Activated CD8-positive, alpha-beta memory T cell treated with anti-CD3 and anti-CD28 coated beads, Interleukin-2, amount 10 ng/mL, durations not matched to agents 7 days and 5 days (primary cell): ENCODE measurements around the gene PARVB. TPM values are rescaled to one million over a fixed set of nuclear protein-coding genes. Genes with fewer than 3 reads are reported as not detected.

Experiments used
- ATAC-seq: fragments of 150-1000 bp; cut with Tn5 transposase; one replicate; pipeline ENCODE4 v1.10.0; 2021; ENCODE audit warnings: moderate library complexity
- CTCF ChIA-PET: fragments of 350-600 bp; sonication (Branson Sonifier 250); formaldehyde crosslinking; loops from one replicate; lab custom pipeline; 2021; ENCODE audit warnings: antibody characterized with exemption; lab: Charles Lee
- DNase-seq: peaks from one replicate; pipeline ENCODE4 v3.0.0-alpha.2; 2020
- H3K27ac Mint-ChIP-seq: one replicate; pipeline ENCODE4 v1.8.0; 2021; ENCODE audit warnings: mild to moderate bottlenecking, mixed read lengths
- H3K27me3 Mint-ChIP-seq: one replicate; pipeline ENCODE4 v1.8.0; 2021; ENCODE audit warnings: mixed read lengths
- H3K36me3 Mint-ChIP-seq: one replicate; pipeline ENCODE4 v1.8.0; 2021; ENCODE audit warnings: mild to moderate bottlenecking, mixed read lengths
- H3K4me1 Mint-ChIP-seq: one replicate; pipeline ENCODE4 v1.8.0; 2021; ENCODE audit warnings: mixed read lengths
- H3K4me3 Mint-ChIP-seq: one replicate; pipeline ENCODE4 v1.8.0; 2021; ENCODE audit warnings: mild to moderate bottlenecking, moderate library complexity, mixed read lengths
- H3K9me3 Mint-ChIP-seq: one replicate; pipeline ENCODE4 v1.8.0; 2022; ENCODE audit warnings: low read depth, mixed read lengths
- total RNA-seq, 2 experiments: library from RNA; stranded (reverse); gene quantifications; one replicate each; pipeline ENCODE4 v1.2.3, GENCODE V29; 2021

Gene PARVB
- total RNA-seq, 2 experiments from 2014 or later, result 56.9 to 66.9 TPM

DNA sequence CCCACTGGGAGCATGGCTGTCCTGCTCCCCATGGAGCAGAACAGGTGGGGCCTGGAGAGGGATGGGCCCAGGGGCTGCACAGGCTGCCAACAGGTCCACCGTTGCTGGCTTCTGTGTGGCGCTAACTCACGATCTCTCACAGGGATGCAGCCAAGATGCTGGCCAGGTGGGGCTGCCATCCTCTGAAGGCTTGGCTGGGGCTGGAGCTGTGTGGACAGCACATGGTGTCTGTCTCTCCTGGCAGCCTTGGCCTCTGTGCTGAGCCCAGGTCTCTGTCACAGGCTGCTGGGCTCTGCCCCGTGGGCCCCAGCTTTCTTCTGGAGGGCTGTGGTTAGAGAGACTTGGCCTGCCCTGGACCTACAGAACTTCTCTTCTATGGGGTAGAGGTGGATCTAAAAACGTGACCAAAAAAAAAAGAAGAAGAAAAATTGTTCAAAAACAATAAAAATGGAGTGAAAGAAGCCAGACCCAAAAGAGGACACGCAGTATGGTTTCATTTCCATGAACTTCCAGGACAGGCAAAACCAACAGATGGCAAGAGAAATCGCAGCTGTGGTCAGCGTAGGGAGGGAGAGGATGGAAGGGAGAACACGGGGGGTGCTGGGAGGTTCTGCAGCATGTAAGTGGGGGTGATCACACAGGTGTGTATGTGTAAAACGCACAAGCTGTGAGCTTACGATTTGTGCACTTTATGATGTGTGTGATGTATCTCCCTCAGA lies 168.9 kb downstream of the PARVB start:
- CTCF ChIA-PET, result no interaction called here
- no peaks in the 10 kb centered on the region for H3K9me3 Mint-ChIP-seq
- H3K36me3 Mint-ChIP-seq, result peaks cover 25% of the 10 kb centered on the region
- H3K4me3 Mint-ChIP-seq, result no peak overlapping the region
- H3K27ac Mint-ChIP-seq, result peak overlapping the region; percentile 44
- ATAC-seq, result no peak
- H3K27me3 Mint-ChIP-seq, result no peaks in the 10 kb centered on the region
- H3K4me1 Mint-ChIP-seq, result peaks cover 47% of the 10 kb centered on the region
- no peak for DNase-seq

DNA sequence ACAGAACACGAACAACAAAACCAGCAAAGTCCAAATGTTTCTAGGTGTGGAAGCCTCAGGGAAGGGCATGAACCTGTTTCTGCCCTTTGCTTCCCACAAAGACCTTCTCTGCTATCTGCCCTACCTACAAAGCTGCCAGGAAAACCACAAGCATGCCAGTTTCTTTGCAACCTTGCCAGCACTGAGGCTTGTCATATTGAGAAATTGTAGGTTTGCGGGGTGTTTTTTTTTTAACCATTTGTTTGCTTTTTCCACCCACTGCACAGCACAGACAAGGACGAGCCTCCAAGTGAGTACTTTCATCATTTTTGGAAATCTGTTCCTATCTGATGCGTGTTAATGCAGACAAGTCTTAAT lies 169.4 kb downstream of the PARVB start:
- ATAC-seq (no peak), DNase-seq (peak; percentile 50)
- Mint-ChIP-seq H3K27me3 (no peaks in the 10 kb centered on the region), H3K4me3 (no peak overlapping the region), H3K27ac (no peak overlapping the region), H3K9me3 (no peaks in the 10 kb centered on the region), H3K4me1 (peaks cover 47% of the 10 kb centered on the region), H3K36me3 (peaks cover 25% of the 10 kb centered on the region)
- CTCF ChIA-PET, result no interaction called here

DNA sequence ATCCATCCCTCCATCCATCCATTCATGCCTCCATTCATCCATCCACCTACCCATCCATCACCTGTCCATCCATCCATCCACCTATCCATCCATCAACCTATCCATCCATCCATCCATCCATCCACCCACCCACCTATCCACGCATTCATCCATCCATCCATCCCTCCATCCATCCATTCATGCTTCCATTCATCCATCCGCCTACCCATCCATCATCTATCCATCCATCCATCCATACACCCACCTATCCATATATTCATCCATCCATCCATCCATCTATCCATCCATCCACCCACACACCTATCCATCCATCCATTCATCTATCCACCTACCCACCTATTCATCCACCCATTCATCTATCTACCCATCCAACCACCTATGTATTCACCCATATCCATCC lies 170.5 kb downstream of the PARVB start:
- Mint-ChIP-seq H3K27me3 (no peaks in the 10 kb centered on the region), H3K4me1 (peaks cover 53% of the 10 kb centered on the region), H3K4me3 (no peak overlapping the region), H3K9me3 (no peaks in the 10 kb centered on the region), H3K27ac (no peak overlapping the region), H3K36me3 (peaks cover 32% of the 10 kb centered on the region)
- ATAC-seq, result no peak
- DNase-seq, result no peak
- CTCF ChIA-PET, result no interaction called here

- no peak overlapping the region for H3K27ac Mint-ChIP-seq
- ATAC-seq (no peak), DNase-seq (no peak)
- no peaks in the 10 kb centered on the region for H3K27me3 Mint-ChIP-seq
- H3K4me1 Mint-ChIP-seq, result peaks cover 53% of the 10 kb centered on the region
- no peaks in the 10 kb centered on the region for H3K9me3 Mint-ChIP-seq
- H3K4me3 Mint-ChIP-seq, result no peak overlapping the region
- peaks cover 33% of the 10 kb centered on the region for H3K36me3 Mint-ChIP-seq
- CTCF ChIA-PET, result interaction anchor here (1.7 kb wide), 1 partner anchor 14 kb away, joined by 8 read pairs; the partner anchor contains the start of gene PARVG
Measured at GRCh38 chr22:44195189-44195871, 171.2 kb downstream of the PARVB start.

GRCh38 chr22:44196241-44196640 lies 172.1 kb downstream of the PARVB start:
- CTCF ChIA-PET, result interaction anchor here (1.7 kb wide), 1 partner anchor 15 kb away, joined by 8 read pairs; the partner anchor contains the start of gene PARVG
- Mint-ChIP-seq H3K4me1 (peaks cover 53% of the 10 kb centered on the region), H3K27me3 (no peaks in the 10 kb centered on the region), H3K36me3 (peaks cover 33% of the 10 kb centered on the region), H3K9me3 (no peaks in the 10 kb centered on the region), H3K4me3 (no peak overlapping the region), H3K27ac (no peak overlapping the region)
- DNase-seq (no peak), ATAC-seq (no peak)

GRCh38 chr22:44196731-44197131 lies 172.6 kb downstream of the PARVB start:
- Mint-ChIP-seq H3K27me3 (no peaks in the 10 kb centered on the region), H3K9me3 (no peaks in the 10 kb centered on the region), H3K4me3 (no peak overlapping the region), H3K27ac (no peak overlapping the region), H3K4me1 (peaks cover 48% of the 10 kb centered on the region), H3K36me3 (peaks cover 31% of the 10 kb centered on the region)
- CTCF ChIA-PET, result no interaction called here
- ATAC-seq, result no peak
- DNase-seq, result no peak

- Mint-ChIP-seq H3K4me1 (peaks cover 45% of the 10 kb centered on the region), H3K9me3 (no peaks in the 10 kb centered on the region), H3K27me3 (no peaks in the 10 kb centered on the region), H3K4me3 (no peak overlapping the region), H3K36me3 (peaks cover 33% of the 10 kb centered on the region), H3K27ac (no peak overlapping the region)
- ATAC-seq (no peak), DNase-seq (no peak)
- CTCF ChIA-PET, result no interaction called here
Measured at GRCh38 chr22:44197271-44197670, 173.2 kb downstream of the PARVB start.

DNA sequence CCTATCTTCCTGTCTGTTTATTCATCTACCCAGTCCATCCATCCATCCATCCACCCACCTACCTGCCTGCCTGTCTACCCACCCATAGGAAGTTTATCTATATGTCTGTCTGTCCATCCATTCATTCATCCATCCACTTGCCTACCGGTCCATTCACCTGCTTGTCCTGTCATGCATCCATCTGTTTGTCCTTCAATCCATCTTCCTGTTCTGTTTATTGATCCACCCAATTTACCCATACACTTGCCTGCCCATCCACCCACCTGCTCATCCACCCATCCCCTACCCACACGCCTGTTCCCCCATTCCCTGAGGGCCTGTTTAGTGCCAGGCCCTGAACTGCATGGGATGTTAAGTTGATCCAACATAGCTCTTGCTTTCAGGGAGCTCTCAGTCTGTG lies 175.1 kb downstream of the PARVB start:
- ATAC-seq, result no peak
- no peak overlapping the region for H3K4me3 Mint-ChIP-seq
- peaks cover 26% of the 10 kb centered on the region for H3K36me3 Mint-ChIP-seq
- H3K27me3 Mint-ChIP-seq, result no peaks in the 10 kb centered on the region
- CTCF ChIA-PET, result interaction anchor here (1.3 kb wide), 1 partner anchor 206 kb away, joined by 4 read pairs; no protein-coding TSS in a partner anchor
- H3K9me3 Mint-ChIP-seq, result no peaks in the 10 kb centered on the region
- DNase-seq, result no peak
- H3K4me1 Mint-ChIP-seq, result peaks cover 26% of the 10 kb centered on the region
- H3K27ac Mint-ChIP-seq, result no peak overlapping the region

- no peak for ATAC-seq
- Mint-ChIP-seq H3K27ac (no peak overlapping the region), H3K27me3 (no peaks in the 10 kb centered on the region), H3K4me3 (no peak overlapping the region), H3K36me3 (peaks cover 20% of the 10 kb centered on the region), H3K4me1 (peaks cover 20% of the 10 kb centered on the region), H3K9me3 (no peaks in the 10 kb centered on the region)
- CTCF ChIA-PET, result interaction anchor here (1.3 kb wide), 1 partner anchor 207 kb away, joined by 4 read pairs; no protein-coding TSS in a partner anchor
- DNase-seq, result no peak
Measured at GRCh38 chr22:44199866-44200265, 175.8 kb downstream of the PARVB start.

DNA sequence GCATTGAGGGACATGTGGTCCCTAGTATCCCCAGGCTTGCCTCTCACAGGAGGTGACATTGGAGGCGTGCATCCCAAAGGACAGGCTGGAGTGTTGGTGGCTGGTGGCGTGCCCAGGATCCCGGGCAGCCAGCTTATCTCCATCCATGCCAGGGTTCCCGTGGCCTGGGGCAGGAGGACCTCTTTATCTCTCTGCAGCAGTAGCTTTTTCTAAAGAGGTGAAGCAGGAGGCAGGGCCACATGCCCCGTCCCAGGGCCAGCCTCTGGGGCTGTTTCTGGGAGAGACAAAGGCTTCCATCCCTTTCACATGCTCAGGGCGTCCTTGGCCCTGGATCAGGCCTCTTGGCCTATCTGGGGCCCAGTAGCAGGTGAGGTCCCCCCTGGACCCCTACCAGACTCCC lies 176.3 kb downstream of the PARVB start:
- Mint-ChIP-seq H3K27ac (no peak overlapping the region), H3K9me3 (no peaks in the 10 kb centered on the region), H3K4me3 (no peak overlapping the region), H3K27me3 (no peaks in the 10 kb centered on the region), H3K36me3 (peaks cover 20% of the 10 kb centered on the region), H3K4me1 (peaks cover 20% of the 10 kb centered on the region)
- DNase-seq (no peak), ATAC-seq (no peak)
- CTCF ChIA-PET, result interaction anchor here (1.3 kb wide), 1 partner anchor 207 kb away, joined by 4 read pairs; no protein-coding TSS in a partner anchor

- Mint-ChIP-seq H3K27me3 (no peaks in the 10 kb centered on the region), H3K9me3 (no peaks in the 10 kb centered on the region), H3K4me1 (peaks cover 20% of the 10 kb centered on the region), H3K4me3 (no peak overlapping the region), H3K36me3 (peaks cover 20% of the 10 kb centered on the region), H3K27ac (peak overlapping the region; percentile 40)
- CTCF ChIA-PET, result no interaction called here
- no peak for DNase-seq
- no peak for ATAC-seq
Measured at GRCh38 chr22:44200855-44201550, 176.9 kb downstream of the PARVB start.

DNA sequence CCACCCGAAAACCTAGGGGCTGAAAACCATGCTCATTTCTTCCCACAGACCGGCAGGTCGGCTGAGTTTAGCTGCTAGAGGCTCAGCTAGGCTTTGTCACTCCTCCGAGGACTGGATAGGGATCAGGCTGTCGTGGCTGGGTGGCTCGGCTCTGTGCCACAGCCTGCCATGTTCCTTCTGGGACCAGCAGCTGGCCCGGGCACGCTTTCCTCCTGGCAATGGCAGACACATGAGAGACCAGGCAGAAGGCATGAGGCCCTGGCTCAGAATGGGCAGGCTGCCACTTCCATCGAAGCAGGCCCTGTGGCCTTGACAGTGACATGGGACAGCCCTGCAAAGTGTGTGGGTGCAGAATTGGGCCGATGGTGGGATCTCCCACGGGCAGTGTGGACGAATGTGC lies 177.6 kb downstream of the PARVB start:
- no peaks in the 10 kb centered on the region for H3K9me3 Mint-ChIP-seq
- H3K27ac Mint-ChIP-seq, result no peak overlapping the region
- ATAC-seq (no peak), DNase-seq (no peak)
- no peak overlapping the region for H3K4me3 Mint-ChIP-seq
- H3K36me3 Mint-ChIP-seq, result peaks cover 20% of the 10 kb centered on the region
- CTCF ChIA-PET, result no interaction called here
- H3K4me1 Mint-ChIP-seq, result peaks cover 20% of the 10 kb centered on the region
- H3K27me3 Mint-ChIP-seq, result no peaks in the 10 kb centered on the region

- Mint-ChIP-seq H3K36me3 (peaks cover 20% of the 10 kb centered on the region), H3K27me3 (no peaks in the 10 kb centered on the region), H3K4me1 (peaks cover 20% of the 10 kb centered on the region), H3K9me3 (no peaks in the 10 kb centered on the region), H3K4me3 (no peak overlapping the region), H3K27ac (no peak overlapping the region)
- no peak for DNase-seq
- no peak for ATAC-seq
- CTCF ChIA-PET, result no interaction called here
Measured at GRCh38 chr22:44202261-44202789, 178.2 kb downstream of the PARVB start.
